Osteoblast (primary cell): ENCODE data around the gene SMIM20. TPM values are rescaled to one million over a fixed set of nuclear protein-coding genes. Genes with fewer than 3 reads are reported as not detected.

Experiments used
- DNase-seq: peaks from one replicate; pipeline ENCODE4 v3.0.0; 2011; ENCODE audit warnings: low spot score, mixed read lengths; ENCODE audit not compliant: insufficient read length; ENCODE audit errors: missing footprints
- H2AFZ ChIP-seq: 2 replicates; pipeline ENCODE4 v1.6.0; 2011; ENCODE audit warnings: mild to moderate bottlenecking, low read length
- H3K27ac ChIP-seq: 2 replicates; pipeline ENCODE4 v1.5.1; 2011; ENCODE audit warnings: mild to moderate bottlenecking, low read depth, low read length, moderate library complexity
- H3K27me3 ChIP-seq: 2 replicates; pipeline ENCODE4 v1.6.0; 2012; ENCODE audit warnings: mild to moderate bottlenecking, control low read depth, inconsistent platforms, low read length, moderate library complexity; ENCODE audit not compliant: insufficient read depth
- H3K36me3 ChIP-seq: 2 replicates; pipeline ENCODE4 v1.5.1; 2011; ENCODE audit warnings: mild to moderate bottlenecking, low read length, control low read depth, moderate library complexity; ENCODE audit not compliant: insufficient read depth
- H3K4me1 ChIP-seq: 2 replicates; pipeline ENCODE4 v1.5.1; 2011; ENCODE audit warnings: mild to moderate bottlenecking, low read length, control low read depth, moderate library complexity; ENCODE audit not compliant: insufficient read depth
- H3K4me2 ChIP-seq: 2 replicates; pipeline ENCODE4 v1.6.0; 2011; ENCODE audit warnings: mild to moderate bottlenecking, low read length; ENCODE audit not compliant: insufficient read depth
- H3K4me3 ChIP-seq: fragments of 200-600 bp; sonication (generic); 3 replicates; pipeline ENCODE4 v1.5.1; 2012; ENCODE audit warnings: mild to moderate bottlenecking, low read length, inconsistent platforms; ENCODE audit not compliant: insufficient read depth
- H3K79me2 ChIP-seq: 2 replicates; pipeline ENCODE4 v1.6.0; 2012; ENCODE audit warnings: mild to moderate bottlenecking, low read length, control low read depth, inconsistent platforms; ENCODE audit not compliant: insufficient read depth
- H3K9me3 ChIP-seq: 2 replicates; pipeline ENCODE4 v1.5.1; 2011; ENCODE audit warnings: low read depth, low read length, control low read depth
- H4K20me1 ChIP-seq: 2 replicates; pipeline ENCODE4 v1.6.0; 2012; ENCODE audit warnings: mild to moderate bottlenecking, low read length, control low read depth; ENCODE audit not compliant: insufficient read depth
- total RNA-seq: library from RNA; depleted of rRNA; stranded (reverse); fragments of >200 nt; gene quantifications from 2 replicates; pipeline ENCODE4 v1.2.3, GENCODE V29; 2012
- TF ChIP-seq, protein P1 (sequence below): IDR thresholded peaks from 2 replicates; pipeline ENCODE4 v1.5.1; 2011; ENCODE audit warnings: mild to moderate bottlenecking, low read depth, low read length, moderate library complexity; ENCODE audit errors: extremely low read depth

Gene SMIM20
- total RNA-seq, 1 donor, result 34.7 TPM

DNA sequence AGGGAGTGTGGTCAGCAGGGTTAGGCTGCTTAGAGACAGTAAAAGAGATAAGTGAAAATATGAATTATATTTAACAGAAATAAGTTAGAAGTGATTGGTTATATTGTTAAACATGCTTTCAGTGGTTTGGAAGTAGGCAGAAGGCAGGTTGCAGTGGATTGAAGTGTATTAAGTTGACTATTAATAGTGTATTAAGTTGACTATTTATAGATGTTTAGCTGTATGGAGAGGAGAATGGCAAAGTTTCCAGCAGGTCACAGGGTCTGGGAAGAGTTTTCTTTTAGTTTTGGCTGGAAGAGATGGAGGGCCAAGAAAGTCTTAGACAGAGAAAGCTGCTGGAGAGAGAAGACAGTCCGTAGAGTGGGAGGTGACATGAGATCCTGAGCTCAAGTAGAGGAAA is 7.9 kb downstream of the SMIM20 start:
- H3K4me2 ChIP-seq, result no peak overlapping the region
- no peaks in the 10 kb centered on the region for H3K4me1 ChIP-seq
- H4K20me1 ChIP-seq, result no peaks in the 10 kb centered on the region
- no peaks in the 10 kb centered on the region for H3K27me3 ChIP-seq
- no peaks in the 10 kb centered on the region for H3K9me3 ChIP-seq
- no peak for DNase-seq
- peaks cover 39% of the 10 kb centered on the region for H3K79me2 ChIP-seq
- no peak overlapping the region for H2AFZ ChIP-seq
- H3K4me3 ChIP-seq, result no peak overlapping the region
- no peaks in the 10 kb centered on the region for H3K36me3 ChIP-seq
- TF ChIP-seq, protein P1, sequence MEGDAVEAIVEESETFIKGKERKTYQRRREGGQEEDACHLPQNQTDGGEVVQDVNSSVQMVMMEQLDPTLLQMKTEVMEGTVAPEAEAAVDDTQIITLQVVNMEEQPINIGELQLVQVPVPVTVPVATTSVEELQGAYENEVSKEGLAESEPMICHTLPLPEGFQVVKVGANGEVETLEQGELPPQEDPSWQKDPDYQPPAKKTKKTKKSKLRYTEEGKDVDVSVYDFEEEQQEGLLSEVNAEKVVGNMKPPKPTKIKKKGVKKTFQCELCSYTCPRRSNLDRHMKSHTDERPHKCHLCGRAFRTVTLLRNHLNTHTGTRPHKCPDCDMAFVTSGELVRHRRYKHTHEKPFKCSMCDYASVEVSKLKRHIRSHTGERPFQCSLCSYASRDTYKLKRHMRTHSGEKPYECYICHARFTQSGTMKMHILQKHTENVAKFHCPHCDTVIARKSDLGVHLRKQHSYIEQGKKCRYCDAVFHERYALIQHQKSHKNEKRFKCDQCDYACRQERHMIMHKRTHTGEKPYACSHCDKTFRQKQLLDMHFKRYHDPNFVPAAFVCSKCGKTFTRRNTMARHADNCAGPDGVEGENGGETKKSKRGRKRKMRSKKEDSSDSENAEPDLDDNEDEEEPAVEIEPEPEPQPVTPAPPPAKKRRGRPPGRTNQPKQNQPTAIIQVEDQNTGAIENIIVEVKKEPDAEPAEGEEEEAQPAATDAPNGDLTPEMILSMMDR, result no peak
- H3K27ac ChIP-seq, result no peak overlapping the region

DNA sequence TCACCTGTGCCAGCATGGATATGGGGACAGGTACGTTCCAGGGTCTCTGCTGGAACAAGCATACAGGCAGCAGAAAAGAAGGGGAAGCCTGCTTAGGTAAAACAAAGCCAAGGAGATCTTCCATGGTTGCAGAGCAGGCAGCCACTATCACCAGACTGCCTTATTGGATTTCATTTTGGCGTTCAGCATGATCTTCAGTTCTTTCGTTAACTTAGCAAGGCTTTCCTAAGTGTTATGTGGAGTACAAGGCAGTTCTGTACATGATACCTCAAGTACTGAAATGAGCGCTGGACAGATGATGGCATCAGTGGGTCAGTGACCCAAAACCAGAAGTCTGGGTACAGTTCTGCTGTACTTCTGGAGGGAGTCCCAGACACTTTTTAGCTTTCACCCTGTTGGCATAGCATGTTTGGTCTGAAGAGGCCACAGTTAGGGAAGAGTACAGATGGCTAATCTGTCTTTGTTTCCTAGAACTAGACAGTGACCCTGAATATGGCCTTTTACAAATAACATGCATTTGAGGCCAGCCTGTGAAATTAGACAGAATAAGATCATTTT is 8.9 kb downstream of the SMIM20 start:
- Histone ChIP-seq H3K4me3 (no peak overlapping the region), H3K27me3 (no peaks in the 10 kb centered on the region), H2AFZ (no peak overlapping the region), H3K4me2 (no peak overlapping the region), H4K20me1 (no peaks in the 10 kb centered on the region), H3K4me1 (peaks cover 3% of the 10 kb centered on the region), H3K79me2 (peaks cover 33% of the 10 kb centered on the region), H3K36me3 (no peaks in the 10 kb centered on the region), H3K27ac (no peak overlapping the region), H3K9me3 (no peaks in the 10 kb centered on the region)
- TF ChIP-seq, protein P1, result no peak
- DNase-seq, result no peak

DNA sequence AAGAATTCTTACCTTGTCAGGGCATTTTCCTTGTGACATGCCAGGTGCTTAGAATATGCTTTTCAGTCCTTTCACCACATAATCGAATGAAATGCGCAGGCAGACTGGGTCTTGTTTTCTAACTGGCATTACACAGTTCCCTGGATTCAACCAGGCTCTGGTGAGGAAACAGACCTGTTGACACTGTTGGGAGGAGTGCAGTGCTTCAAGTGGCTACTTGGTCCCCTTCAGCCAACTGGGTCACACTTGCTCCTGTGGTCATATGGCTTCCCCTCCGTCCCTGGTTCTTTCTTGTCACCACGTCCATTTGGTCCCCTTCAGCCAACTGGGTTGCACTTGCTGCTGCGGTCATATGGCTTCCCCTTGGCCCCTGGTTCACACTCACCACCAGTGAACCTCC is 9.7 kb downstream of the SMIM20 start:
- H4K20me1 ChIP-seq, result no peaks in the 10 kb centered on the region

GRCh38 chr4:25925486-25926201 is 11.6 kb downstream of the SMIM20 start:
- Histone ChIP-seq H3K4me1 (peaks cover 16% of the 10 kb centered on the region), H4K20me1 (no peaks in the 10 kb centered on the region), H3K9me3 (no peaks in the 10 kb centered on the region), H2AFZ (no peak overlapping the region), H3K4me3 (no peak overlapping the region), H3K79me2 (peaks cover 27% of the 10 kb centered on the region), H3K4me2 (no peak overlapping the region), H3K27me3 (no peaks in the 10 kb centered on the region), H3K36me3 (no peaks in the 10 kb centered on the region), H3K27ac (no peak overlapping the region)
- TF ChIP-seq, protein P1, result peak; percentile 80
- peak; percentile 77 for DNase-seq

More for the DNA sequence above, 9.7 kb downstream of the SMIM20 start:
- no peak overlapping the region for H3K27ac ChIP-seq
- TF ChIP-seq, protein P1, result no peak
- H3K9me3 ChIP-seq, result no peaks in the 10 kb centered on the region
- no peak overlapping the region for H3K4me3 ChIP-seq
- H3K79me2 ChIP-seq, result peaks cover 33% of the 10 kb centered on the region
- peaks cover 9% of the 10 kb centered on the region for H3K4me1 ChIP-seq
- no peaks in the 10 kb centered on the region for H3K36me3 ChIP-seq
- H3K4me2 ChIP-seq, result no peak overlapping the region
- DNase-seq, result no peak
- H3K27me3 ChIP-seq, result no peaks in the 10 kb centered on the region
- H2AFZ ChIP-seq, result no peak overlapping the region
